K562 (cell line): ENCODE data around the gene TOPORS. TPM values are rescaled to one million over a fixed set of nuclear protein-coding genes. Genes with fewer than 3 reads are reported as not detected.
A peak's percentile ranks its signal among the peaks of the same experiment; 100 is the strongest.

Experiments used
- ATF7 ChIP-seq: fragments of 450-650 bp; IDR thresholded peaks from 2 replicates; pipeline ENCODE4 v1.7.1; 2014; ENCODE audit warnings: mild to moderate bottlenecking, moderate library complexity
- BCL6 ChIP-seq: fragments of 250-450 bp; sonication (Bioruptor Pico); IDR thresholded peaks from 2 replicates; pipeline ENCODE4 v1.4.0; 2020
- BRCA1 ChIP-seq, 2 experiments: fragments of 450-650 bp in 1 of 2; sonication (generic) in 1 of 2; formaldehyde crosslinking in 1 of 2; IDR thresholded peaks; 2 replicates each; pipeline versions ENCODE4 v1.5.0 to v1.6.1; 2017 to 2020; ENCODE audit warnings: mild to moderate bottlenecking in 1 of 2, missing genetic modification reagents in 1 of 2
- CBFB ChIP-seq: sonication (generic); formaldehyde crosslinking; IDR thresholded peaks from 2 replicates; pipeline ENCODE4 v1.4.0; 2020; ENCODE audit warnings: mild to moderate bottlenecking, missing genetic modification reagents
- CXXC5 ChIP-seq: fragments of 250-450 bp; sonication (Bioruptor Pico); IDR thresholded peaks from 2 replicates; pipeline ENCODE4 v1.8.0; 2022; ENCODE audit warnings: inconsistent platforms, mild to moderate bottlenecking, moderate library complexity
- DMBX1 ChIP-seq: fragments of 250-450 bp; sonication (Bioruptor Pico); IDR thresholded peaks from 2 replicates; pipeline ENCODE4 v1.8.0; 2022; ENCODE audit warnings: inconsistent platforms, mild to moderate bottlenecking, moderate library complexity, borderline replicate concordance
- EGR1 ChIP-seq: fragments of 450-650 bp; conservative IDR thresholded peaks from 2 replicates; pipeline ENCODE4 v1.6.1; 2017; ENCODE audit warnings: mild to moderate bottlenecking
- ETV1 ChIP-seq: fragments of 450-650 bp; conservative IDR thresholded peaks from 2 replicates; pipeline ENCODE4 v1.6.1; 2016; ENCODE audit warnings: missing genetic modification characterization, control low read depth, low read depth, missing compliant biosample characterization
- EZH2 ChIP-seq: IDR thresholded peaks from 2 replicates; pipeline ENCODE4 v1.6.1; 2012; ENCODE audit warnings: low read depth, mild to moderate bottlenecking, inconsistent platforms, low read length, borderline replicate concordance
- GTF2A2 ChIP-seq: IDR thresholded peaks from 2 replicates; pipeline ENCODE4 v1.6.1; 2016; ENCODE audit warnings: mild to moderate bottlenecking, missing genetic modification characterization, missing compliant biosample characterization
- HNRNPH1 ChIP-seq: fragments of 200-400 bp; formaldehyde crosslinking; optimal IDR thresholded peaks from 2 replicates; pipeline ENCODE3; 2017; ENCODE audit warnings: low read depth, mild to moderate bottlenecking, low read length, moderate library complexity
- JUN ChIP-seq, 2 experiments: sonication (generic) in 1 of 2; formaldehyde crosslinking in 1 of 2; IDR thresholded peaks; 2 replicates each; pipeline versions ENCODE4 v1.6.1 to v1.8.0; 2012 to 2022; ENCODE audit warnings: borderline replicate concordance in 2 of 2, mild to moderate bottlenecking in 2 of 2, improper control_type of control experiment in 1 of 2, low read depth in 1 of 2, low read length in 1 of 2, missing genetic modification reagents in 1 of 2
- RBM15 ChIP-seq: fragments of 200-400 bp; formaldehyde crosslinking; IDR thresholded peaks from 2 replicates; pipeline ENCODE4 v1.6.1; 2018; ENCODE audit warnings: mild to moderate bottlenecking, low read length, moderate library complexity; ENCODE audit not compliant: insufficient read depth
- RBM22 ChIP-seq: fragments of 200-400 bp; formaldehyde crosslinking; IDR thresholded peaks from 2 replicates; pipeline ENCODE4 v1.6.1; 2018; ENCODE audit warnings: low read length, low read depth; ENCODE audit not compliant: poor library complexity, severe bottlenecking
- SIX5 ChIP-seq, 2 experiments: IDR thresholded peaks; 2 replicates each; pipeline ENCODE4 v1.6.1; 2011; ENCODE audit warnings: low read length in 2 of 2, borderline replicate concordance in 1 of 2, low read depth in 1 of 2, mild to moderate bottlenecking in 1 of 2, moderate library complexity in 1 of 2; ENCODE audit not compliant: insufficient read depth in 1 of 2
- TAF1 ChIP-seq: IDR thresholded peaks from 2 replicates; pipeline ENCODE4 v1.6.1; 2011; ENCODE audit warnings: mild to moderate bottlenecking, low read length, moderate library complexity; ENCODE audit not compliant: insufficient read depth, control insufficient read depth, severe bottlenecking; ENCODE audit errors: extremely low read depth
- ZNF239 ChIP-seq: fragments of 250-450 bp; sonication (Bioruptor Pico); IDR thresholded peaks from 2 replicates; pipeline ENCODE4 v1.4.0; 2020; ENCODE audit warnings: mild to moderate bottlenecking
- ZNF41 ChIP-seq: fragments of 250-450 bp; sonication (Bioruptor Pico); conservative IDR thresholded peaks from 2 replicates; pipeline ENCODE4 v1.4.0; 2020; ENCODE audit warnings: mild to moderate bottlenecking
- ZNF586 ChIP-seq: fragments of 450-650 bp; formaldehyde crosslinking; conservative IDR thresholded peaks from 2 replicates; pipeline ENCODE4 v1.4.0; 2020; ENCODE audit warnings: mild to moderate bottlenecking, moderate library complexity
- ZNF644 ChIP-seq: fragments of 200-800 bp; sonication (Bioruptor generic); IDR thresholded peaks from 2 replicates; pipeline ENCODE4 v1.6.1; 2016; ENCODE audit warnings: low read depth, missing genetic modification characterization, missing compliant biosample characterization
- ZNF740 ChIP-seq, 3 experiments: fragments of 200-800 bp in 1 of 3; sonication (Bioruptor generic) in 1 of 3; sonication (generic) in 1 of 3; formaldehyde crosslinking in 1 of 3; IDR thresholded peaks; 2 replicates each; pipeline versions ENCODE4 v1.6.1 to v1.8.0; 2016 to 2022; ENCODE audit warnings: mild to moderate bottlenecking in 2 of 3, missing compliant biosample characterization in 2 of 3, missing genetic modification characterization in 2 of 3, missing genetic modification reagents in 1 of 3
- polyA plus RNA-seq, 8 experiments: library from polyadenylated mRNA; depleted of rRNA in 4 of 8; stranded (reverse) in 5 of 8; unstranded in 3 of 8; fragments of >200 nt; fragmentation: Nextera tagmentation in 2 of 8; fragmentation: Illumina TruSeq in 1 of 8; extraction: Ambion mirVana in 2 of 8; extraction: Trizol in 1 of 8; gene quantifications; 2 replicates each; pipeline versions ENCODE4 v1.2.1 to v1.2.3, GENCODE V29; 2011 to 2014; ENCODE audit warnings: inconsistent platforms in 1 of 8, missing spikeins in 1 of 8
- total RNA-seq, 7 experiments: library from RNA; depleted of rRNA in 6 of 7; stranded (reverse); fragments of >200 nt in 6 of 7; fragmentation: Illumina TruSeq in 2 of 7; extraction: Trizol in 2 of 7; gene quantifications; 2 replicates each; pipeline versions ENCODE4 v1.2.1 to v1.2.3, GENCODE V29; 2011 to 2021; ENCODE audit warnings: low replicate concordance in 1 of 7
- TF ChIP-seq, protein P1 (sequence below): fragments of 450-650 bp; formaldehyde crosslinking; IDR thresholded peaks from 2 replicates; pipeline ENCODE4 v1.4.0; 2022; ENCODE audit warnings: missing genetic modification characterization
- TF ChIP-seq, protein P2 (sequence below): sonication (generic); formaldehyde crosslinking; IDR thresholded peaks from 2 replicates; pipeline ENCODE4 v1.8.1; 2023; ENCODE audit warnings: mild to moderate bottlenecking, missing genetic modification reagents

Gene TOPORS
- total and polyA plus RNA-seq, 9 of the 15 experiments (the other 6 are each of a cell fraction or from before 2014, with no cell fraction given), result 4.3 to 19.6 (median 9.9) TPM

- TF ChIP-seq ZNF740 (CRISPR knock-in tag; IDR thresholded peaks at IDR 0.05) (peak; percentile 70), ZNF740 (tag; IDR thresholded peaks at IDR 0.05) (peak in 1 of 2 experiments; percentile 78; a peak in 2 of 4 replicates), BRCA1 (IDR thresholded peaks at IDR 0.05) (no peak), BRCA1 (CRISPR knock-in tag; IDR thresholded peaks at IDR 0.05) (no peak), TAF1 (peak; percentile 98), DMBX1 (CRISPR knock-in tag) (no peak), CBFB (CRISPR knock-in tag) (no peak), ZNF586 (no peak), ETV1 (tag) (0 out of 2 replicates have a peak, but pooled peaks have one; percentile 44), CXXC5 (CRISPR knock-in tag) (peak; percentile 53), SIX5 (IDR thresholded peaks at IDR 0.05; ENCODE audit: borderline replicate concordance in 1 of 2, insufficient read depth in 1 of 2, low read depth in 1 of 2, low read length in 2 of 2) (peak; percentile 27 to 49; a peak in 2 of 4 replicates), HNRNPH1 (no peak), EGR1 (peak; percentile 97), ATF7 (peak; percentile 60), RBM22 (no peak), ZNF239 (no peak), GTF2A2 (tag) (no peak), ZNF644 (tag) (no peak), JUN (IDR thresholded peaks at IDR 0.05; ENCODE audit: borderline replicate concordance, low read depth, low read length) (no peak), JUN (CRISPR knock-in tag; IDR thresholded peaks at IDR 0.05; ENCODE audit: borderline replicate concordance) (no peak), EZH2 (no peak), ZNF41 (CRISPR knock-in tag) (no peak), BCL6 (CRISPR knock-in tag) (no peak), RBM15 (no peak)
- TF ChIP-seq, protein P1, sequence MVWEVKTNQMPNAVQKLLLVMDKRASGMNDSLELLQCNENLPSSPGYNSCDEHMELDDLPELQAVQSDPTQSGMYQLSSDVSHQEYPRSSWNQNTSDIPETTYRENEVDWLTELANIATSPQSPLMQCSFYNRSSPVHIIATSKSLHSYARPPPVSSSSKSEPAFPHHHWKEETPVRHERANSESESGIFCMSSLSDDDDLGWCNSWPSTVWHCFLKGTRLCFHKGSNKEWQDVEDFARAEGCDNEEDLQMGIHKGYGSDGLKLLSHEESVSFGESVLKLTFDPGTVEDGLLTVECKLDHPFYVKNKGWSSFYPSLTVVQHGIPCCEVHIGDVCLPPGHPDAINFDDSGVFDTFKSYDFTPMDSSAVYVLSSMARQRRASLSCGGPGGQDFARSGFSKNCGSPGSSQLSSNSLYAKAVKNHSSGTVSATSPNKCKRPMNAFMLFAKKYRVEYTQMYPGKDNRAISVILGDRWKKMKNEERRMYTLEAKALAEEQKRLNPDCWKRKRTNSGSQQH, result no peak
- TF ChIP-seq, protein P2, sequence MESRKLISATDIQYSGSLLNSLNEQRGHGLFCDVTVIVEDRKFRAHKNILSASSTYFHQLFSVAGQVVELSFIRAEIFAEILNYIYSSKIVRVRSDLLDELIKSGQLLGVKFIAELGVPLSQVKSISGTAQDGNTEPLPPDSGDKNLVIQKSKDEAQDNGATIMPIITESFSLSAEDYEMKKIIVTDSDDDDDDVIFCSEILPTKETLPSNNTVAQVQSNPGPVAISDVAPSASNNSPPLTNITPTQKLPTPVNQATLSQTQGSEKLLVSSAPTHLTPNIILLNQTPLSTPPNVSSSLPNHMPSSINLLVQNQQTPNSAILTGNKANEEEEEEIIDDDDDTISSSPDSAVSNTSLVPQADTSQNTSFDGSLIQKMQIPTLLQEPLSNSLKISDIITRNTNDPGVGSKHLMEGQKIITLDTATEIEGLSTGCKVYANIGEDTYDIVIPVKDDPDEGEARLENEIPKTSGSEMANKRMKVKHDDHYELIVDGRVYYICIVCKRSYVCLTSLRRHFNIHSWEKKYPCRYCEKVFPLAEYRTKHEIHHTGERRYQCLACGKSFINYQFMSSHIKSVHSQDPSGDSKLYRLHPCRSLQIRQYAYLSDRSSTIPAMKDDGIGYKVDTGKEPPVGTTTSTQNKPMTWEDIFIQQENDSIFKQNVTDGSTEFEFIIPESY, result no peak
Observed at GRCh38 chr9:32552172-32552872, at the start of gene TOPORS, which contains the start of gene SMIM27 (continued).
